ENCODE measurements around the gene NRIP1.
"Not testable (repeated sequence)": the region's sequence is repeated elsewhere in the genome, so short reads cannot be mapped to it uniquely, and the experiment has no call there.

The NRIP1 gene

GRCh38 chr21:15037095-15037899, 27.5 kb downstream of the NRIP1 start:
- DNase-seq (ENCODE audit: low read depth) = no peak

DNA sequence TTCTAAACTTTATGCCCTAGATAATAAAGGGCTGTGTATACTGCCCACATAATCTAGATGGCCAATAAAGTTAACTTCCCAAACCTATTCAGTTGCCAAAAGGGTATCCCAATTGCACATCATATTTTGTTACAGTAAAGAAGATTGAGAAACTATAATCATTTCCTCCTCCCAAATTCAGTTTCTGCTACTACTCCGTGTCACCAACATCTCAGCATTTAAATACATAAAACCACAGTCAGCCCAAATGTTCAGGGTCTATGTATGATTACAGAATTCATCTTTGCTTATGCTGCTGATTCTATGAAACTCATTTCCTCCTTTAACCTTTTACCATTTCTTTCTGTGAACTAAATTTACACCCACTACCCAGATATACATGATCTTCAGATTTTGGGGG, 28.6 kb downstream of the NRIP1 start:
- no peak for DNase-seq (ENCODE audit: low read depth)

GRCh38 chr21:15034126-15034853, 30.5 kb downstream of the NRIP1 start:
- no peak for DNase-seq (ENCODE audit: low read depth)

- DNase-seq (ENCODE audit: low read depth) = no peak
These were observed 32.9 kb downstream of the NRIP1 start for GRCh38 chr21:15031790-15032357.

DNA sequence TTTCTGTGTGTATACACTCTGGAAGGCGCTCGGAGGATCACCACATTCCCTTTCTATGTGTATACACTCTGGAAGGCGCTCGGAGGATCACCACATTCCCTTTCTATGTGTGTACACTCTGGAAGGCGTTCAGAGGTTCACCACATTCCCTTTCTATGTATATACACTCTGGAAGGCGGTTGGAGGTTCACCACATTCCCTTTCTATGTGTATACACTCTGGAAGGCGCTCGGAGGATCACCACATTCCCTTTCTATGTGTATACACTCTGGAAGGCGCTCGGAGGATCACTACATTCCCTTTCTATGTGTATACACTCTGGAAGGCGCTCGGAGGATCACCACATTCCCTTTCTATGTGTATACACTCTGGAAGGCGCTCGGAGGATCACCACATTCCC, 33.4 kb downstream of the NRIP1 start:
- DNase-seq (ENCODE audit: low read depth) = not testable (repeated sequence)

GRCh38 chr21:15030861-15031260, 33.9 kb downstream of the NRIP1 start:
- DNase-seq (ENCODE audit: low read depth) = not testable (repeated sequence)

GRCh38 chr21:15029077-15029476, 35.7 kb downstream of the NRIP1 start:
- DNase-seq (ENCODE audit: low read depth) = no peak

- DNase-seq (ENCODE audit: low read depth) = no peak
These were observed 36.6 kb downstream of the NRIP1 start for GRCh38 chr21:15028186-15028585.

- DNase-seq (ENCODE audit: low read depth) = no peak
These were observed 37.7 kb downstream of the NRIP1 start for GRCh38 chr21:15027056-15027455.

DNA sequence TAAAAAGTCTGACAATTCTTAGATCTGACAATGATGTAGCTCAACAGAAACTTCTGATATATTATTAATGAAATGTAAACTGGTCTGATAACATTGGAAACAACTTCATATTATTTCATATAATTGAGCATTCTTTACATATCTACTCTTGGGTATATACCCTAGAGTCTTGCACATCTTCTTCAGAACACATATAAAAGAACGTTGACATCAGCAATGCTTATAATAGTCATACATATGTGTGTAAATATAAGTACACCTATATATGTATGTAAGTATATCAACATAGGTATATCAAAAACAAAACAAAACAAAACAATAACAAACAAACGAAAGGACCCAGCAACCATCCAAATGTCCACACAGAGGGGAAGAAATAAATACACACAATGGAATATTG, 38.4 kb downstream of the NRIP1 start:
- DNase-seq (ENCODE audit: low read depth) = no peak

- no peak for DNase-seq (ENCODE audit: low read depth)
These were observed 41.0 kb downstream of the NRIP1 start for GRCh38 chr21:15023776-15024175.

DNA sequence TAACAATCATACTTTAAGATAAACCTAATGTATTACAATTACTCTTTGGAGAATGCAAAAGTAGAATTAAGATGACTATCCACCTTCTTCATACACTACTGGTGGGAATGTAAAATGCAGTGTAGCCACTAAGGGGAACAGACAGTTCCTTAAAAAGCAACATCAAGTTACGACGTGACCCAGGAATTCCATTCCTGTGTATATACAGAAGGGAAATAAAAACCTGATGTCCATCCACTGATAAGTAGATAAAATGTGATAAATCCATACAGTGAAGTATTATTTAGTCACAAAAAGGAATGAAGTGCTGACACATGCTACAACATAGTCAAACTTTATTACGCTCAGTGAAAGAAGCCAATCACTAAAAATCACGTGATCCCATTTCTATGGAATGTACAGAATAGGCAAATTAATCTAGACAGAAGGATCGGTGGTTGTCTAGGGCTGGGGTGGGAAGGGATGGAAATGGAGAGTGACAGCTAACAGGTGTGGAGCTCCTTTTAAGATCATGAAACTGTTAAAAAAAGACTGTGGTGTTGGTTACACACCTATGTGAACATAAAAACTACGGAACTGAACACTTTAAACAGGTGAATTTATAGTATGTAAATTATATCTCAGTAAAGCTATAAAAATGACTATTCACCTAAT, 42.1 kb downstream of the NRIP1 start:
- DNase-seq (ENCODE audit: low read depth) = no peak

- no peak for DNase-seq (ENCODE audit: low read depth)
These were observed 44.0 kb downstream of the NRIP1 start for GRCh38 chr21:15020797-15021196.

DNA sequence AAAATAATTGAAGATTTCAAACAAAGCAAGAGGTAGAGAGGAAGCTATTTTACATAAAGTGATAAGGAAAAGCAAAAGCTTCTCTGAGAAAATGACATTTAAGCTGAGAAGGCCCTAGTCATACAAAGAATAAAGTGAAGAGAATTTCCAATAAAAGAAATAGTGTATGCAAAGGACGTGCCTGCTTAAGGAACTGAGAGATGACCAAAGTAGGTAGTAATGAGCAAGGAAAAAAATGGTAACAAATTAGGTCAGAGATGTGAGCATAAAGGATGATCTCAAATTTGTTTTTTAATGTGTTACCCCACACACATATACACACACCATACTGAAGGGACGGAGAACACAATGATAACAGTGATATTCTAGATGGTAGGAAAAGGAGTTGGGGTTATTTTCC, 46.4 kb downstream of the NRIP1 start:
- no peak for DNase-seq (ENCODE audit: low read depth)

DNA sequence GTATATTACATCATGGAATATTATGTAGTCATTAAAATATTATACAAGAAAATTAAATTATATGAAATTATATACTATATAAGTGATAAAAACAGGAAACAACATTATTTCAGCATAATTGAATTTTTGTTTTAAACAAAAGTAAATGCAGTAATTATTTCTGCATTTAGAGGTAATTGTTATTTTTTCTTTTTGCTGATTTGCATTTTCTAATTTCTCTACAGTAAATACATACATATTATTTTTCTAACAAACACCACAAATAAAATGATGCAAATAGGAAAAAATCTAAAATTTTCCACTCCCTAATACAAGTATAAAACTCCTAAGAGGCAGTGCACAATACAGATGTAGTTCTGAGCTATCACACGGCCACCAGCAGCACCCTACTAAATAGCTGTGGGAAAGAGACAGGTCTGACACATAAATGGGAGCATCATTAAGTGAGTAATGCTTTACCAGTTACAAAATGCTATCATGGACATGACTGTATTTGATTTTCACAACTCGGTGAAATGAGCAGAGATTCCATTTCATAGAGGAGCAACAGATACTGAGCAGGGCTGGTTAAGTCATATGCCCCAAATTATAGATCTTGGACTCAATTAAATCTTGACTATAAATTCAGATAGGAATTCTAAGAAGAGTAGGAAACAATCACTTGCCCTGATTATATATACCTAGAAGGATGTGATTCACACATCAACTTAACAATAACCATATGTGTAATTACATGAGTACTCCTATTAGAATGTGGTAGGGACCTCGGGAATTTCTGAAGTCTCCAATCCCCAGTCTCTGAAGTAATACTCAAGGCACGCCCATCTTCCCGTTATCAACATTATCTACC, 49.0 kb downstream of the NRIP1 start:
- no peak for DNase-seq (ENCODE audit: low read depth)

GRCh38 chr21:15014221-15014620, 50.6 kb downstream of the NRIP1 start:
- no peak for DNase-seq (ENCODE audit: low read depth)

DNA sequence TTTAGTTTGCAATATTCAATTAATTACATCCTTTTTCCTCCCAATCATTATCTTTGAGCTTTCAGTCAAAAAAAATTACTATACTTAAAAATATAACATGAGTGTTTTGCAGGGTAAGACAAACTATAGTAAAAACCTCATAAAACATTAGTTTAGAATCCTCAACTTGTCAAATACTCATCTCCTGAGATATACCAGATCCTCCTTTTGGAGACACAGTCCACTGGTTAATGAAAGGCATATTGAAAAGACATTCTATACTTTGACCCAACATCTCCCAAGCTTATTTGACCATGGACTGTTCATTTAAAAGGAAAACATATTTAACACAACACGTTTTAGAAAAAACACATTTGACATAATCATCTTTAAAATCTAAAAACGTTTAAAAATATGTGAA, 52.8 kb downstream of the NRIP1 start:
- no peak for DNase-seq (ENCODE audit: low read depth)

- no peak for DNase-seq (ENCODE audit: low read depth)
These were observed 54.2 kb downstream of the NRIP1 start for GRCh38 chr21:15010645-15011044.

- no peak for DNase-seq (ENCODE audit: low read depth)
These were observed 54.9 kb downstream of the NRIP1 start for GRCh38 chr21:15009837-15010363.

GRCh38 chr21:15007716-15008296, 57.0 kb downstream of the NRIP1 start:
- DNase-seq (ENCODE audit: low read depth) = no peak

DNA sequence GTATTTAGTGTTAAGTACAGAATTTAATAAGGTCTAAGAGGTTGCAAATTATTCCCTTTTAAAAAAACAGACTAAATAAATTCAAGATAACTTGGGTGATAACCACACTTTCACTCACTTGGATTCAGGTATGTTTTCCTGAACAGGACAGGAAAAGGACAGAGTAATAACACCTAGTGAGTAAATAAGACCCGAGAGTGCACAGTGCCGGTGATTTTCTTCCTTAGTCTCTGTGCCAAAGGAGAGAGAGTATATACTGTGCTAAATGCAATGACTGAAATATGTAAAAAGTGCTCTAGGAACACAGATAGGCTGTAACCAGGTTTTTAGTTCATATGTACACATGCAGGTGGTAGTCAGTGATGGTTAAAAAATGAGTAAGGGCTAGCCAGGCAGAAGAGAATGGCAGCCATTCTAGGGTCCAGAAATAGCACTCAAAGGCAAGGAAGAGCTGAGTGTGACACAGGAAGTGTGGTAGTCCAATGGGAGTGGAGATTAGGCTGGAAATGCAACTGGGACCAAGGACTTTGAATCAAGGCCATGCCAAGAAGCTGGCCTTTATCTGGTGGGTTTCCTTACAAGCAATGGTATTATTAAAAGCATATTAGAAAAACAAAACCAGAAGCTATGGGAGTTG, 58.1 kb downstream of the NRIP1 start:
- no peak for DNase-seq (ENCODE audit: low read depth)
